ENCODE results near the gene ZNF618.

The ZNF618 gene

DNA sequence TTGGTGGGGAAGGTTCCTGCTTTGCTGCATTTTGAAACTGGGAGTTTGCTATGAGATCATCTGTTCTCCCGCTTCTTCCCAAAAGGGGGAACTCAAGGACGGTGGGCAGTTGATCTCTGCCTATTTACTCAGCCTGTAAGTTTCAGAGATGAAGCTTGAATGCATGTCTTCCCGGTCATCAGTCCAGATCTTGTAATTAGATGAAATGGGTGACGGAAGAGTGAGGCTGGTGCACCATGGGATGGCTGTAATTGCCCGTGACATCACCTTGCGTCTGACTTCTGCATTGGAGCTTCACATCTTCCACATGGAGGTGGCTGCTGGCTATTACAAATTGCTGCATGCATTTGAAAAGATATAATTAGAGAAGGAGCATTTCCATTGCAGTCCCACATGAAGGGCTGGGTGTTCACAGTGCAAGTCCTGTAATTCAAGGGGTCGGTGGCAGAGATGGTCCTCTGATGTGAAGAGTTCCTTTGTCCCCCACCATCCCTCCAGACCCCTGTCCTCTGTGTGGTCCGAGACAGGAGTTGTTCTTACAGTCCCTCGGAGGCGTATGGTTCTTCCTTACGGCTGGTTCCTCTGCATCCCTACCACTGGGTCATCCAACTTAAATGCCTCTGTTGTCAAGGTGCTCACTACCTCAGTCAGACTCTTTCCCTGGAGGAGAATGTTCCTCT lies 72.9 kb downstream of the ZNF618 start:
- DNase-seq (ENCODE audit: low read depth), result no peak
- H3K4me3 ChIP-seq (ENCODE audit: low read length), result no peak overlapping the region
- TF ChIP-seq, protein P1, sequence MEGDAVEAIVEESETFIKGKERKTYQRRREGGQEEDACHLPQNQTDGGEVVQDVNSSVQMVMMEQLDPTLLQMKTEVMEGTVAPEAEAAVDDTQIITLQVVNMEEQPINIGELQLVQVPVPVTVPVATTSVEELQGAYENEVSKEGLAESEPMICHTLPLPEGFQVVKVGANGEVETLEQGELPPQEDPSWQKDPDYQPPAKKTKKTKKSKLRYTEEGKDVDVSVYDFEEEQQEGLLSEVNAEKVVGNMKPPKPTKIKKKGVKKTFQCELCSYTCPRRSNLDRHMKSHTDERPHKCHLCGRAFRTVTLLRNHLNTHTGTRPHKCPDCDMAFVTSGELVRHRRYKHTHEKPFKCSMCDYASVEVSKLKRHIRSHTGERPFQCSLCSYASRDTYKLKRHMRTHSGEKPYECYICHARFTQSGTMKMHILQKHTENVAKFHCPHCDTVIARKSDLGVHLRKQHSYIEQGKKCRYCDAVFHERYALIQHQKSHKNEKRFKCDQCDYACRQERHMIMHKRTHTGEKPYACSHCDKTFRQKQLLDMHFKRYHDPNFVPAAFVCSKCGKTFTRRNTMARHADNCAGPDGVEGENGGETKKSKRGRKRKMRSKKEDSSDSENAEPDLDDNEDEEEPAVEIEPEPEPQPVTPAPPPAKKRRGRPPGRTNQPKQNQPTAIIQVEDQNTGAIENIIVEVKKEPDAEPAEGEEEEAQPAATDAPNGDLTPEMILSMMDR (conservative IDR thresholded peaks at IDR 0.05; ENCODE audit: low read length), result no peak

DNA sequence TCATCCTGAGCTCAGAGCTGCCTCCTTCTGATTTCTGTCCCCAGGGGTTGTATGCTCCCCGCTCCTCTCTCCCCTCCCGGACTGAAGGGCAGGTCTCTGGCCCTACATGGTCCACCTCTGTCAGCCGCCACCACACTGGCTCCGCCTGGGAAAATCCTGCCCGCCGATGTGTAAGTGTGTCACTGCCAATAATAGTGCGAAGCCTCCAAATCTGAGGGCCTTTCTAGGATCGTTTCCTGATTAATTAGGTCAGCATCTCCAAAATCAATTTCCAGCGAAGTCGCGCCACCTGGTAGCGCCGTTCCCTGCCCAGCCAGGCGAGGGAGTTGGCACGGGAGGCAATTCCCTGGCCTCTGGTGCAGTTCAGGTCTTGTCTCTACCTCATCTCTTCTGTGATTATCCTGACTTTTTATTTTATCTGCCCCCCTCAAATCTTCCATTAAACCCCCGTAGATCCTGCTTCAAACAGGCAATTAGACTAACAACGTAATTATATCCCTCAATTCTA lies 73.5 kb downstream of the ZNF618 start:
- DNase-seq (ENCODE audit: low read depth), result no peak
- TF ChIP-seq, protein P1 (conservative IDR thresholded peaks at IDR 0.05; ENCODE audit: low read length), result no peak
- no peak overlapping the region for H3K4me3 ChIP-seq (ENCODE audit: low read length)

DNA sequence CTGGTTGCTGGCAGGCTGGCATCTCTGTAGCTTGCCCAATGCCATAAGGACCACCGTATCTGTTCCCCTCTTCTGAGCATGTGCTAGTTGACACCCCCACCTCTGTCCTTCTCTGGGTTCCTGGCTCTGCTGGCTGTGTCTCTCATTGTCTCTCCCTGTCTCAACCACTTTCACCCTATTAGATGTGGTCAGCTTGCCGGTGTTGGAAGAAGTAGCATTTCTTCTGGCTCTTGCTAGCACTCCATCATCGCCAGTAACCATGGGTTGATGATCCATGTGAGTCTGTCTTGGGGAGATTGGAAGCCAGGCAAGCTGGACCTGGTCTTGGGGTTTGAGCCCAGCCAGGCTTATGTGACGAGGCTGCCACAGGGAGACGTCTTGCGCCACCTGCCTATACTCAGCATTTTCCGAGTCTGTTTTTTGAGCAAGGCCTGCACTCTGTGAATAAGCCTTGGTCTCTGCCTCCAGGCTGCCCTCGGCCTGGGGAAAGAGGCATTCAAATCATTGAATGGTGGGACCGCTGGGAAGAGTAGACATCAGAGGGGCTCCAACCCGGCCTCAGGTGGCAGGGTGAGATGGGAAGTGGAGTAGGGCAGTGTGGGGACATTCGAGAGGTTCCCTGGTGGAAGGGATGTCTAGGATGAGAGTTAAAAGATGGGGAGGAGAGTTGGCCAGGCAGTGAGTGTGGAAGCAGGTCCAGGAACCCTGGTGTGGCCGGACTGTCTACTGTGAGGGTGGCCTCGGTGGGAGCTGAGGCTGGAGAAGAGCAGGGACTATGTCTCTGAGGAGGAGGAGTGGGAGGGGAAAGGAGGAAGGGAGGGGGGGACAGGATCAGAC lies 74.3 kb downstream of the ZNF618 start:
- TF ChIP-seq, protein P1 (conservative IDR thresholded peaks at IDR 0.05; ENCODE audit: low read length), result no peak
- DNase-seq (ENCODE audit: low read depth), result no peak

DNA sequence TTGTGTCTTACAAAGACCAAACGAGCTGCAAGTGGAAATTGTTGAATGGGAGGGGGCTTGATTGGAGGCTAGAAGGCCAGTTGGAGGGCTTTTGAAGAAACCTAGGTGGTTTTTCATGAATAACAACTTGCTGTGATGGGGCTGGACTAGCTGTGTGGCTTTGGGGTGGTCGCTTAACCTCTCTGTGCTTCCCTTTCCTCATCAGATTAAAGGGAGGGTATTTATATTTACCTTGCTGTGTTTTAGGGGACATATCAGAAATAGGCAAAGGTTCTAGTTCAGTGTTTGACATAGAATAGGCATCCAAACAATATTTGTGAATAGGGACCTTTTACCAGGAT lies 74.9 kb downstream of the ZNF618 start:
- H3K4me3 ChIP-seq (ENCODE audit: low read length), result no peak overlapping the region
- no peak for DNase-seq (ENCODE audit: low read depth)
- TF ChIP-seq, protein P1 (conservative IDR thresholded peaks at IDR 0.05; ENCODE audit: low read length), result no peak

More for the DNA sequence above, 74.3 kb downstream of the ZNF618 start:
- no peak overlapping the region for H3K4me3 ChIP-seq (ENCODE audit: low read length)

DNA sequence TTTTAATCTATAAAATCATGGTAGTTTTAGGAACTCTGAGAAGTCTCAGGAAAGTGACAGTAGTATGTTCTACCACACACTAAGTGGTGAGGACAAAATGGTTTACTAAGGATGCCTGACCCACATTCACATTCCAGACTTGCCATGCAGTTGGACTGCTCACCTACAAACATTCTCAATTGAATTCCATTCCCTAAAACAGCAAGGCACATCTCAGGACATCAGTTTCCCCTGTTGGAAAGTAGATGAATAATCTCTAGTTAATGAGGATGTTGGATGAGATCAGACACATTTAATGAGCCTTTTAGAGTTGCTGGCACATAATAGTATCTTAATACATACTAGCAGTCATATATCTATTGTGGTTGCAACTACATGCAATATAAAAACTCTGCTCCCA lies 76.6 kb downstream of the ZNF618 start:
- H3K4me3 ChIP-seq (ENCODE audit: low read length), result no peak overlapping the region
- DNase-seq (ENCODE audit: low read depth), result peak; percentile 36
- TF ChIP-seq, protein P1 (conservative IDR thresholded peaks at IDR 0.05; ENCODE audit: low read length), result no peak

DNA sequence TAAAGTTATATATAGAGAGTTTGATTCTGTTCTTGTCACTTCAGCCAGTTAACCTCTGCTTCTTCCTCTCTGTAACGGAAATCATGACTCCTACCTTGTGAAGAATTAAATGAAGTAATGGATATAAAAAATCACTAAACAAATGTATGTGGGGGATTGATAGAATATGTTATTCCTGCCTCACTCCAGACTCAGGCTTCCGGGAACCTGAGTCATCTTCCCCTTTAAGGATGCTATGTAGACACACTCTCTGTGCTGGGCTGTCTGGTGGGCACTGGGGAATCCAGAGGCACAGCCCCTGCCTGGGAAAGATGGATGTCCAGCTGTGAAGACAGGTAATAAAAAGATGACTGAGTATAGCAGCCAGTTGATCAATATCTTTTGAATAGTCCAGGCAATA lies 77.4 kb downstream of the ZNF618 start:
- DNase-seq (ENCODE audit: low read depth), result peak; percentile 17
- H3K4me3 ChIP-seq (ENCODE audit: low read length), result no peak overlapping the region
- TF ChIP-seq, protein P1 (conservative IDR thresholded peaks at IDR 0.05; ENCODE audit: low read length), result no peak
